CD14-positive monocyte (primary cell): ENCODE results near the gene ZBTB38. TPM values are rescaled to one million over a fixed set of nuclear protein-coding genes. Genes with fewer than 3 reads are reported as not detected.

Source experiments
- DNase-seq, 3 donors: peaks; one replicate each; pipeline ENCODE4 v3.0.0-alpha.2; 2011 to 2022
- H2AFZ ChIP-seq: 2 replicates; pipeline ENCODE4 v1.6.0; 2012; ENCODE audit warnings: mild to moderate bottlenecking, low read depth, low read length, inconsistent platforms; ENCODE audit not compliant: insufficient read depth, poor library complexity, severe bottlenecking
- H3K27ac ChIP-seq, 2 donors: 1 replicate in 1 of 2; 2 replicates in 1 of 2; pipeline ENCODE4 v1.5.1; 2012 to 2013; ENCODE audit warnings: low read length in 2 of 2, control low read depth in 1 of 2, inconsistent platforms in 1 of 2, low read depth in 1 of 2, mild to moderate bottlenecking in 1 of 2
- H3K27me3 ChIP-seq, 2 donors: one replicate each; pipeline versions ENCODE4 v1.6.0 to v1.6.1; 2011 to 2013; ENCODE audit warnings: low read length in 2 of 2; ENCODE audit not compliant: control insufficient read depth in 2 of 2, insufficient read depth in 2 of 2
- H3K36me3 ChIP-seq, 2 donors: replicated peaks in 1 of 2; 1 replicate in 1 of 2; 2 replicates in 1 of 2; pipeline versions ENCODE4 v1.5.1 to v1.6.1; 2012 to 2013; ENCODE audit warnings: low read length in 2 of 2, control low read depth in 1 of 2, inconsistent platforms in 1 of 2, mild to moderate bottlenecking in 1 of 2; ENCODE audit not compliant: insufficient read depth in 2 of 2, control insufficient read depth in 1 of 2
- H3K4me1 ChIP-seq, 2 donors: 1 replicate in 1 of 2; 2 replicates in 1 of 2; pipeline versions ENCODE4 v1.5.1 to v1.6.1; 2012 to 2013; ENCODE audit warnings: low read length in 2 of 2, control low read depth in 1 of 2, inconsistent platforms in 1 of 2, mild to moderate bottlenecking in 1 of 2, moderate library complexity in 1 of 2; ENCODE audit not compliant: insufficient read depth in 2 of 2, control insufficient read depth in 1 of 2
- H3K4me2 ChIP-seq: replicated peaks from 2 replicates; pipeline ENCODE3; 2012; ENCODE audit warnings: low read length, moderate library complexity, mild to moderate bottlenecking; ENCODE audit not compliant: poor library complexity, severe bottlenecking; ENCODE audit errors: extremely low read depth
- H3K4me3 ChIP-seq, 3 experiments: fragments of 200-600 bp in 1 of 3; sonication (generic) in 1 of 3; replicated peaks in 1 of 3; 1 replicate in 2 of 3; 2 replicates in 1 of 3; pipeline ENCODE4 v1.5.1; 2011 to 2013; ENCODE audit warnings: low read length in 3 of 3, mild to moderate bottlenecking in 3 of 3, control low read depth in 2 of 3, low read depth in 2 of 3, inconsistent platforms in 1 of 3, moderate library complexity in 1 of 3
- H3K79me2 ChIP-seq: 2 replicates; pipeline ENCODE4 v1.6.0; 2012; ENCODE audit warnings: mild to moderate bottlenecking, control low read depth, inconsistent platforms, low read length, moderate library complexity; ENCODE audit not compliant: insufficient read depth
- H3K9ac ChIP-seq: 2 replicates; pipeline ENCODE4 v1.6.0; 2017; ENCODE audit warnings: low read length, mild to moderate bottlenecking; ENCODE audit not compliant: insufficient read depth, poor library complexity, severe bottlenecking
- H3K9me3 ChIP-seq, 2 donors: replicated peaks in 1 of 2; 1 replicate in 1 of 2; 2 replicates in 1 of 2; pipeline versions ENCODE4 v1.5.1 to v1.6.1; 2012 to 2013; ENCODE audit warnings: low read length in 2 of 2, control low read depth in 1 of 2; ENCODE audit not compliant: control insufficient read depth in 1 of 2, insufficient read depth in 1 of 2
- H4K20me1 ChIP-seq: 2 replicates; pipeline ENCODE4 v1.6.0; 2012; ENCODE audit warnings: mild to moderate bottlenecking, low read length, control low read depth, moderate library complexity; ENCODE audit not compliant: insufficient read depth
- H3K27ac Mint-ChIP-seq, 7 donors: one replicate each; pipeline ENCODE4 v1.8.0; 2020; ENCODE audit warnings: mild to moderate bottlenecking in 7 of 7, mixed read lengths in 7 of 7, moderate library complexity in 6 of 7, inconsistent platforms in 2 of 7
- H3K27me3 Mint-ChIP-seq, 3 donors: one replicate each; pipeline ENCODE4 v1.8.0; 2021 to 2022; ENCODE audit warnings: low read depth in 3 of 3, mild to moderate bottlenecking in 3 of 3, mixed read lengths in 3 of 3, moderate library complexity in 3 of 3, inconsistent platforms in 1 of 3
- H3K36me3 Mint-ChIP-seq, 2 donors: one replicate each; pipeline ENCODE4 v1.8.0; 2020; ENCODE audit warnings: mixed read lengths in 2 of 2, inconsistent platforms in 1 of 2, mild to moderate bottlenecking in 1 of 2
- H3K4me1 Mint-ChIP-seq: one replicate; pipeline ENCODE4 v1.8.0; 2020; ENCODE audit warnings: mild to moderate bottlenecking, mixed read lengths
- H3K4me3 Mint-ChIP-seq, 2 donors: one replicate each; pipeline ENCODE4 v1.8.0; 2020; ENCODE audit warnings: mild to moderate bottlenecking in 2 of 2, mixed read lengths in 2 of 2, moderate library complexity in 1 of 2
- H3K9me3 Mint-ChIP-seq, 7 donors: one replicate each; pipeline ENCODE4 v1.8.0; 2020 to 2022; ENCODE audit warnings: mixed read lengths in 7 of 7, mild to moderate bottlenecking in 6 of 7, moderate library complexity in 6 of 7, inconsistent platforms in 2 of 7
- CTCF ChIP-seq: fragments of 200-600 bp; IDR thresholded peaks from one replicate; pipeline ENCODE4 v1.8.0; 2022; ENCODE audit warnings: antibody characterized with exemption, mild to moderate bottlenecking
- WGBS: methylation state at CpG from one replicate; pipeline ENCODE4 v1.1.5; 2013; ENCODE audit warnings: missing lambda C conversion rate; ENCODE audit not compliant: insufficient coverage; 5-methylcytosine and 5-hydroxymethylcytosine counted together
- intact Hi-C, 2 donors: fragments of 100-400 bp; cut with micrococcal nuclease; formaldehyde crosslinking; loops; one replicate each; pipeline versions ENCODE4 v1.15.0 to v1.15.1; 2023
- polyA plus RNA-seq, 3 donors: library from polyadenylated mRNA; depleted of rRNA in 1 of 3; unstranded in 2 of 3; stranded (reverse) in 1 of 3; fragments of 300-500 nt in 2 of 3; fragments of >200 nt in 1 of 3; fragmentation: Illumina TruSeq in 2 of 3; gene quantifications; 1 replicate in 2 of 3; 2 replicates in 1 of 3; pipeline ENCODE4 v1.2.3, GENCODE V29; 2012 to 2021

ZBTB38 gene
- polyA plus RNA-seq, 3 donors = 3.9 to 28.5 (median 19.0) TPM

GRCh38 chr3:141378556-141378955, 10.3 kb downstream of the ZBTB38 start:
- Histone ChIP-seq H3K9me3 (no peaks in the 10 kb centered on the region), H4K20me1 (no peaks in the 10 kb centered on the region), H3K4me2 (no peak overlapping the region), H3K27ac (no peak overlapping the region), H3K9ac (no peak overlapping the region), H3K27me3 (no peaks in the 10 kb centered on the region), H3K36me3 (no peaks in the 10 kb centered on the region), H3K4me1 (no peaks in the 10 kb centered on the region), H2AFZ (no peak overlapping the region), H3K79me2 (no peaks in the 10 kb centered on the region), H3K4me3 (no peak overlapping the region)
- Mint-ChIP-seq H3K36me3 (no peaks in the 10 kb centered on the region), H3K27ac (no peak overlapping the region), H3K9me3 (peaks cover 0 to 3% (median 0%) of the 10 kb centered on the region in 7 donors), H3K4me3 (no peak overlapping the region), H3K4me1 (peaks cover 4% of the 10 kb centered on the region), H3K27me3 (peaks cover 0 to 2% (median 1%) of the 10 kb centered on the region in 3 donors)
- intact Hi-C loops = no loop called here
- DNase-seq = no peak
- WGBS = 100% methylated on average over 1 of the region's 4 CpGs
- no peak for TF ChIP-seq CTCF

- no peaks in the 10 kb centered on the region for H3K36me3 Mint-ChIP-seq
- no peak overlapping the region for H2AFZ ChIP-seq
- intact Hi-C loops = no loop called here
Observed at GRCh38 chr3:141379250-141379966, 11.1 kb downstream of the ZBTB38 start.

More at GRCh38 chr3:141379250-141379966, 11.1 kb downstream of the ZBTB38 start:
- no peak overlapping the region for H3K27ac ChIP-seq
- H3K4me3 Mint-ChIP-seq = no peak overlapping the region
- no peaks in the 10 kb centered on the region for H3K27me3 ChIP-seq
- H3K27me3 Mint-ChIP-seq = peaks cover 0 to 2% (median 1%) of the 10 kb centered on the region in 3 donors
- H3K4me2 ChIP-seq = no peak overlapping the region
- no peak overlapping the region for H3K4me3 ChIP-seq
- peaks cover 5% of the 10 kb centered on the region for H3K4me1 Mint-ChIP-seq
- no peaks in the 10 kb centered on the region for H3K4me1 ChIP-seq
- no peaks in the 10 kb centered on the region for H3K9me3 ChIP-seq
- DNase-seq = no peak
- 96% methylated on average over 11 of the region's 12 CpGs for WGBS
- no peak for TF ChIP-seq CTCF
- H3K9me3 Mint-ChIP-seq = peaks cover 0 to 3% (median 0%) of the 10 kb centered on the region in 7 donors
- no peak overlapping the region for H3K9ac ChIP-seq
- H3K79me2 ChIP-seq = no peaks in the 10 kb centered on the region
- H3K36me3 ChIP-seq = no peaks in the 10 kb centered on the region
- no peaks in the 10 kb centered on the region for H4K20me1 ChIP-seq
- no peak overlapping the region for H3K27ac Mint-ChIP-seq
